Neural cell (in vitro differentiated cells): ENCODE results near the gene TPP1.

Experiments
- CTCF ChIP-seq: fragments of 450-650 bp; IDR thresholded peaks from 2 replicates; pipeline ENCODE4 v1.5.1; 2014; ENCODE audit warnings: antibody characterized with exemption, mild to moderate bottlenecking, moderate library complexity; ENCODE audit not compliant: poor library complexity, severe bottlenecking
- EP300 ChIP-seq: fragments of 450-650 bp; conservative IDR thresholded peaks from 2 replicates; pipeline ENCODE4 v1.6.1; 2014; ENCODE audit warnings: antibody characterized with exemption, mild to moderate bottlenecking, moderate library complexity; ENCODE audit not compliant: poor library complexity, severe bottlenecking
- EZH2 ChIP-seq: fragments of 200-600, 300-800 bp; shearing (Covaris generic), sonication (generic); IDR thresholded peaks from 2 replicates; pipeline ENCODE4 v1.6.1; 2014; ENCODE audit warnings: antibody characterized with exemption, low read length, borderline replicate concordance, mild to moderate bottlenecking; ENCODE audit not compliant: insufficient read depth, poor library complexity, severe bottlenecking
- POLR2AphosphoS5 ChIP-seq: IDR thresholded peaks from 2 replicates; pipeline ENCODE4 v1.6.1; 2012
- RAD21 ChIP-seq: fragments of 450-650 bp; conservative IDR thresholded peaks from 2 replicates; pipeline ENCODE4 v1.6.1; 2014; ENCODE audit warnings: antibody characterized with exemption, mild to moderate bottlenecking, moderate library complexity
- REST ChIP-seq: IDR thresholded peaks from 2 replicates; pipeline ENCODE4 v1.6.1; 2012; ENCODE audit warnings: borderline replicate concordance
- SMC3 ChIP-seq: fragments of 450-650 bp; conservative IDR thresholded peaks from 2 replicates; pipeline ENCODE4 v1.6.1; 2014; ENCODE audit warnings: antibody characterized with exemption, mild to moderate bottlenecking, moderate library complexity; ENCODE audit not compliant: poor library complexity
- TAF1 ChIP-seq: IDR thresholded peaks from 2 replicates; pipeline ENCODE4 v1.6.1; 2012; ENCODE audit warnings: low read depth

GRCh38 chr11:6654281-6655019, 35.2 kb upstream of the TPP1 start:
- TF ChIP-seq CTCF (no peak), TAF1 (no peak), RAD21 (no peak), POLR2AphosphoS5 (no peak), EZH2 (no peak), SMC3 (no peak), REST (no peak), EP300 (no peak)
